ENCODE measurements around the gene DMD.

DNA sequence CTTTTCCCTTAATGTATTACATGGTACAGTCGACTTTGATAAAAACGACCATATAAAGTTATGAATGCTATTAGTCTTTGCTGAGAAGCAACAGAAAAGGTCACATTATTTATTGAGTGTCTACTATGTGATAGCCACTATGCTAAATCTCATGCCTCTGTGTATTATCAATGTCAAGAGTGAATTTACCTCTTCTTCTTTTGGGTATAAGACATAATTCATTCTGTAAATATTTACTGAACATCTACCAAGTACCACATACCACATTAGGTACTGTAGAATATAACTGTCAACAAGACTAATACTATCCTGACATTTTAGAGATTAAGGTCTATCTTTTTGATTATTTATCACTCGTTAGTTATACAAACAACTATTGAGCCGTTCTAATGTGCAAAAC lies 1870.8 kb downstream of the DMD start:
- no peak for TF ChIP-seq CTCF (IDR thresholded peaks at IDR 0.05)
- no peak for TF ChIP-seq POLR2AphosphoS5 (IDR thresholded peaks at IDR 0.05)
- TF ChIP-seq POLR2A (IDR thresholded peaks at IDR 0.05) = no peak
- TF ChIP-seq EP300 (IDR thresholded peaks at IDR 0.05) = no peak
